Measurements from ENCODE around the gene HAS3. TPM values are rescaled to one million over a fixed set of nuclear protein-coding genes. Genes with fewer than 3 reads are reported as not detected.

HAS3 gene
- total and polyA plus RNA-seq, 8 donors, result 1.1 to 10.3 (median 5.8) TPM; not detected in 1

DNA sequence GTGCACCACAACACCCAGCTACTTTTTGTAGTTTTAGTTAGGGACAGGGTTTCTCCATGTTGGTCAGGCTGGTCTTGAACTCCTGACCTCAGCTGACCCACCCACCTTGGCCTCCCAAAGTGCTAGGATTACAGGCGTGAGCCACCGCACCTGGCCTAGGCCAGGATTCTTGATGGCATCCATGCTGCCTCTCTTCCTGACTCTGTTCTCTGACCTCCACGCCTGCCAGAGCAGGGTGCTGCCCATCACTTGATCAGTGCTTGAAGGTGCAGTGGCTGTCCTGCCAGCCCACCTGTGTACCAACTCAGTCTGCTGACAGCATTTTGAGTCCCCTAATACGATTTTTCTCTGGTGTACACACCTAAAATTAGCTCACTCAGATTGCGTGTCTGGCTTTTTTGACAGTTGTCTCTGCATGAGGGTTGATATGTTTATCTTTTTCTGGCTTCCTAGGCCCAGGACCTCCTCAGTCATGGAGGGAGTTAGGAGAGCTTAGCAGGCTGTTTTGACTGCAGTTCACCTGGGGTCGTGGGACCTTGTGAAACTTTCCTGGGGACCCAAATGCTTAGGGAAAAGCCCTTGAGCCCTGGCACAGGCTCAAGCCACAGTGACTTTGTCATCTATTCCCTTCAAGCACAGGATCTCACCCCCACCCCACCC, 5.9 kb downstream of the HAS3 start:
- DNase-seq, result no peak
- H3K4me3 ChIP-seq, result no peak overlapping the region
- no peaks in the 10 kb centered on the region for H3K9me3 ChIP-seq
- 83 to 92% (median 90%) methylated on average over 6 of the region's 6 CpGs for WGBS, 5 donors
- H3K27me3 ChIP-seq, result peaks cover 0 to 26% (median 14%) of the 10 kb centered on the region in 3 donors
- peaks cover 18 to 33% (median 31%) of the 10 kb centered on the region in 4 donors for H3K4me1 ChIP-seq
- no peak overlapping the region for H3K27ac ChIP-seq
- intact Hi-C loops (cut with DNase I; ENCODE audit: low total_unique reads), result no loop called here
- H3K36me3 ChIP-seq, result peaks cover 17 to 65% (median 55%) of the 10 kb centered on the region in 4 donors
- TF ChIP-seq POLR2AphosphoS5 (IDR thresholded peaks at IDR 0.05) (no peak), POLR2A (IDR thresholded peaks at IDR 0.05) (no peak), EP300 (IDR thresholded peaks at IDR 0.05) (no peak)
- TF ChIP-seq, protein P1, sequence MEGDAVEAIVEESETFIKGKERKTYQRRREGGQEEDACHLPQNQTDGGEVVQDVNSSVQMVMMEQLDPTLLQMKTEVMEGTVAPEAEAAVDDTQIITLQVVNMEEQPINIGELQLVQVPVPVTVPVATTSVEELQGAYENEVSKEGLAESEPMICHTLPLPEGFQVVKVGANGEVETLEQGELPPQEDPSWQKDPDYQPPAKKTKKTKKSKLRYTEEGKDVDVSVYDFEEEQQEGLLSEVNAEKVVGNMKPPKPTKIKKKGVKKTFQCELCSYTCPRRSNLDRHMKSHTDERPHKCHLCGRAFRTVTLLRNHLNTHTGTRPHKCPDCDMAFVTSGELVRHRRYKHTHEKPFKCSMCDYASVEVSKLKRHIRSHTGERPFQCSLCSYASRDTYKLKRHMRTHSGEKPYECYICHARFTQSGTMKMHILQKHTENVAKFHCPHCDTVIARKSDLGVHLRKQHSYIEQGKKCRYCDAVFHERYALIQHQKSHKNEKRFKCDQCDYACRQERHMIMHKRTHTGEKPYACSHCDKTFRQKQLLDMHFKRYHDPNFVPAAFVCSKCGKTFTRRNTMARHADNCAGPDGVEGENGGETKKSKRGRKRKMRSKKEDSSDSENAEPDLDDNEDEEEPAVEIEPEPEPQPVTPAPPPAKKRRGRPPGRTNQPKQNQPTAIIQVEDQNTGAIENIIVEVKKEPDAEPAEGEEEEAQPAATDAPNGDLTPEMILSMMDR (IDR thresholded peaks at IDR 0.05), result no peak

DNA sequence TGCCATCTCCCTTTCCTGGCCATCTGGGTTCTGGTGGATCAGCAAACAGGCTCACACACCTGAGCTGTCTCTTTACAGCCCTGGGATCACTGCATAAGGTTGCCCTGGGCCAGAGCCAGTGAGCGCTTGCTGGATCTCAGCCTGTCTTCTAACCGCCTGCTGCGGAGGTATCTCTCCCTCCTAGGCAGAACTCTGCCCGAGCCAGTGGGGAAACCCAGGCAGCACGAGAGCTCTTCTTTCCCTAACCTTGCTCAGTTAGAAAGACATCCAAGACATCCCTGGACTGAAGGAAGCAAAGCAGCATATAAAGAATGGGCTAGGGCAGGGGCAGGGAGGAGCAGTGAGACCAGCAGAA, 6.4 kb downstream of the HAS3 start:
- H3K9me3 ChIP-seq, result no peaks in the 10 kb centered on the region
- H3K4me3 ChIP-seq, result no peak overlapping the region
- no peak for DNase-seq
- H3K27me3 ChIP-seq, result peaks cover 0 to 21% (median 9%) of the 10 kb centered on the region in 3 donors
- H3K36me3 ChIP-seq, result peaks cover 18 to 71% (median 60%) of the 10 kb centered on the region in 4 donors
- no peak overlapping the region for H3K27ac ChIP-seq
- 83 to 96% (median 87%) methylated on average over 5 of the region's 5 CpGs for WGBS, 5 donors
- TF ChIP-seq POLR2A (IDR thresholded peaks at IDR 0.05) (no peak), POLR2AphosphoS5 (IDR thresholded peaks at IDR 0.05) (no peak), EP300 (IDR thresholded peaks at IDR 0.05) (no peak)
- TF ChIP-seq, protein P1 (IDR thresholded peaks at IDR 0.05), result no peak
- intact Hi-C loops (cut with DNase I; ENCODE audit: low total_unique reads), result no loop called here
- peaks cover 16 to 28% (median 26%) of the 10 kb centered on the region in 4 donors for H3K4me1 ChIP-seq

DNA sequence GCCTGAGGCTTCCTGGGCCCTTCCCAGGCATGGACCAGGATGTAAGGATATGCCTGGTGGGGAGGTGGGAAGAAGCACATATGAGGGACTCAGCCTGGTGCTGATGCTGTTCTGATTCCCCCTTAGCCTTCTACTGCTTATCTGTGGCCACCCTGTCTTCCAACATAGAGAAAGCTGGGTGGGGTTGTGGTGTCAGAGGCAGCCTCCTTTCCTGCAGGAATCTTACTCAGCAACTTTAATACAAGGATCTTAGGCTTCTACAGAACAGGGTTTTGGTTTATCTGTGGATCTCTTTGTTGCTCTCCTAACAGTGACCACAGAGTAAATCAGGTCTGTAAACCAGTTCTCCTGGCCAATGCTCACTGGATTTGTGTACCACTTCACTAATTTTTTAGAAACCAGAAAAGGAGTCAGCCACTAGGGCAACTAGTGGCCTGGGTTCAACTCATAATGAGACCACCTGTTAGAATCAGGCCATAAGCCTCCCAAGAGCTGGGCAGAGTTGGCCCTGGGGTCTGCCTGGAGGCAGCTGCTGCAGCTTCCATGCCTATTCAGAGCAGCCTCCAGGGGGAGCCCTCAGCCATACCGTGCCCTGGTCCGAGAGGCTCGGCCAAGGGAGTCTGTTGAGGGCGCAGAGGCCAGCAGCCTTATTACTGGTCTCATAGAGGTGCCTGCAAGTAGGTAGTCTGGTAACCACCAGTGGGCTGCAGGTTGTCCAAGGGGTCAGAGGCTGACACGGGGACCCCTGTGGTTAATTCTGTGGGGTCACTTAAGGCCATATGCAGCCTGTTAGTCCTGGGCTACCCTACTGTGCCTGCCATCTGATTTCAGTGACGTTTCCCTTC, 7.1 kb downstream of the HAS3 start:
- Histone ChIP-seq H3K36me3 (peaks cover 19 to 75% (median 65%) of the 10 kb centered on the region in 4 donors), H3K27ac (no peak overlapping the region), H3K4me3 (no peak overlapping the region), H3K9me3 (no peaks in the 10 kb centered on the region), H3K4me1 (peaks cover 12 to 21% (median 19%) of the 10 kb centered on the region in 4 donors), H3K27me3 (peaks cover 0 to 15% (median 3%) of the 10 kb centered on the region in 3 donors)
- intact Hi-C loops (cut with DNase I; ENCODE audit: low total_unique reads), result no loop called here
- DNase-seq, result peak; percentile 71 to 75
- WGBS, 5 donors, result 35 to 50% (median 45%) methylated on average over 6 of the region's 6 CpGs
- TF ChIP-seq, protein P1 (IDR thresholded peaks at IDR 0.05), result peak in 5 of 7 experiments; percentile 14 to 68 (median 31)
- no peak for TF ChIP-seq POLR2AphosphoS5 (IDR thresholded peaks at IDR 0.05)

DNA sequence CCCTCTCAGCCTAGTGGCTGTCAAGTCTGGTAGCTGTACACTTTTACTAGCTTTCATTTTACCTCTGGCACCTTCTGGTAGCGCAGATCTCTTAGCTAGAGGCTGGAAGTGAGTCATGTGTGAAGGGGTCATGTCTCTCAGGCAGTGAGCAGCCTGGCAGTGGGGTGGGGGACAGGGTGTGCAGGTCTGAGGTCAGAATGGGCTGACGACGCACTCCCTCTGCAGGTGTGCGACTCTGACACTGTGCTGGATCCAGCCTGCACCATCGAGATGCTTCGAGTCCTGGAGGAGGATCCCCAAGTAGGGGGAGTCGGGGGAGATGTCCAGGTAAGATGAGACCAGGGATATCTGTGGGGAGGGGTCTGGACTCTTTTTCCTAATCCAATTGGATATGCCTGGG, 7.8 kb downstream of the HAS3 start:
- WGBS, 5 donors, result 87 to 96% (median 91%) methylated on average over 3 to 7 of the region's 7 CpGs
- peaks cover 0 to 7% (median 0%) of the 10 kb centered on the region in 3 donors for H3K27me3 ChIP-seq
- H3K27ac ChIP-seq, result no peak overlapping the region
- no peak for DNase-seq
- intact Hi-C loops (cut with DNase I; ENCODE audit: low total_unique reads), result no loop called here
- H3K9me3 ChIP-seq, result no peaks in the 10 kb centered on the region
- peaks cover 24 to 82% (median 72%) of the 10 kb centered on the region in 4 donors for H3K36me3 ChIP-seq
- no peak overlapping the region for H3K4me3 ChIP-seq
- TF ChIP-seq POLR2AphosphoS5 (IDR thresholded peaks at IDR 0.05) (no peak), EP300 (IDR thresholded peaks at IDR 0.05) (no peak), POLR2A (IDR thresholded peaks at IDR 0.05) (no peak)
- TF ChIP-seq, protein P1 (IDR thresholded peaks at IDR 0.05), result no peak
- H3K4me1 ChIP-seq, result peaks cover 6 to 14% (median 12%) of the 10 kb centered on the region in 4 donors

Data from stomach (tissue), 9 donors.